ENCODE measurements around the gene MLLT3.

Gene MLLT3

GRCh38 chr9:20418485-20418884, 203.8 kb downstream of the MLLT3 start:
- DNase-seq (ENCODE audit: low read depth, low spot score) = no peak

GRCh38 chr9:20417373-20418080, 204.8 kb downstream of the MLLT3 start:
- DNase-seq (ENCODE audit: low read depth, low spot score) = no peak

DNA sequence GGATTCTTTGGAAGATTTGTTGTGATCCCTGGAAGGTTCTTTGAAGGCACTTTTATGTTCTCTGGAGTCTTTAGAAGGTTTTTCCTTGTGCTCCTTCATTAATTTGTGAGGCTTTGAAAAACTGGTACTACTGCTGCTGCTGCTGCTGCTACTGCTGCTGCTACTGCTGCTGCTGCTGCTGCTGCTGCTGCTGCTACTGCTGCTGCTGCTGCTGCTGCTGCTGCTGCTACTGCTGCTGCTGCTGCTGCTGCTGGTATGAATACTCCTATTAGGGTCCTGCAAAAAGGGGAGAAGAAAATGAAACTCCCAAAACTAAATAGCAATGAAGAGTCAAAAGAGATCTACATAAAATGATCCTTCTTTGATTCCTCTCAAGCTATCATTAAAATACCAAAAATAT, 208.1 kb downstream of the MLLT3 start:
- DNase-seq (ENCODE audit: low read depth, low spot score) = no peak

DNA sequence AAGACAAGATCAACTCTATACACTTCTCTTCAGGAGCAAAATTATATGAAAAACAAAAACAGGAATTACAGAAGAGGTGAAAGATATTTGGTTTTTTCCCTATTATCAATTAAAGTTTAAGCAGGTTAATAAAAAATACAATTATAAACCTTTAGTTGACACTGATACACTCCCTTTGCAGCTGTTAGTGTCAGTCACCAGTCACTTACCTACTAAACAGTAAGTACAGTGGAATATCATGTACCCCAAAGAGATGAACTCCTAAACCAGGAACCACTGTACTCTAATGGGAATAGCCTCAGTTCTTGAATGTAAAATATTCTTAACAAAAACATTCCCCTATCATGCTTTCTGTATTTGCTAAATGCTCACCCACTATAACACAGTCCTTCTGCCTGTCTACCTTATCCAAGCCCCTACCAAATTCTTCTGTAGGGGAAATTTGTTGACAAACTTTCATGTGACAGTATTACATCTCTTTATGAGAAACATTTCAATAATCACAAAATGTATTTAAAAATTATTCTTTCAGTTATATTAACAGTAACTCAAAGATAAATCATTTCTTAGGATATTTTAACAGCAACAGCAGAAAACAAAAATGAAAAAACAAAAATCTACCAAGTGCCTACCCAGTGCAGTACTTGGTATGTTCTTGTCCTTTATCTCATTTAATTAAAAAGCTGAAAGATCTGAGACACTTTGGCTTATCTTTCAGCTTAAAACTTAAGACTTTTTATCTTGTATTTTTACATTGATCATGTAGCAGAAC, 212.8 kb downstream of the MLLT3 start:
- no peak for DNase-seq (ENCODE audit: low read depth, low spot score)

DNA sequence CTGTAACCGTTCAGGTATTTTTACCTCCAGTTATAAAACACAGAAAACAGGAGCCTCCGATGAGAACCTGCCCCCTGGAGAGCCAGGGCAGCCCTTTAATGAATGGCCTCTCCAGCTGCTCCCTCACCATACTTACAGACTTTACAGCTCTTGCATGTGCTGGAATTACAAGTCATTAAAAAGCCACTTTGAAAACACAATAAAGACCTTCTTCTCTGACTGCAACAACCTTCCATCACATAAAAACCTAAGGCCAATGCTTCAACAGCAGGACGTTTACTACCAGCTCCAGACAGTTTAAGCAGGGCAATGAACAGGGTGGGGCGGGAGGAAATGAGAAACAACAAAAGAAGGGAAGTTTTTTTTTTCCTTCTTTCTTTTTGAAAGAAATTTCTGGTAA, 213.8 kb downstream of the MLLT3 start:
- DNase-seq (ENCODE audit: low read depth, low spot score) = peak; percentile 36

DNA sequence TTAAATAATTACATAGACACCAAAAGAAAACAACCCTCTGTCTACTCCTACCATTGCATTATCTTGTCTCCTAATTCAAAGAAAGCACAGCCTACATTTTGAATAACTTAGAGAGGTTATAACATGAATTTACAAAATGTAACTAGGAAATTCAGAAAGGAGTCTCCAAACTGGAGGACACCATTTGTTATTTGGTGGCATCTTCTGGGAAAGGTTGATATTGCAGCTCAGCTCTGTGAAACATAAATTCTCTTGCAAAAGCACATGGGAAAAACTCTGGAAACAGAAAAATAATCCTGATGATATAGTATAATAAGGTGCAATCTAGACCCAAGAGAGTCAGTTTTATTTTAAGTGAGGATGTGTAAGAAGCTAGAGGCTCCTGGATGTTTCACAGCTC, 215.3 kb downstream of the MLLT3 start:
- no peak for DNase-seq (ENCODE audit: low read depth, low spot score)

DNA sequence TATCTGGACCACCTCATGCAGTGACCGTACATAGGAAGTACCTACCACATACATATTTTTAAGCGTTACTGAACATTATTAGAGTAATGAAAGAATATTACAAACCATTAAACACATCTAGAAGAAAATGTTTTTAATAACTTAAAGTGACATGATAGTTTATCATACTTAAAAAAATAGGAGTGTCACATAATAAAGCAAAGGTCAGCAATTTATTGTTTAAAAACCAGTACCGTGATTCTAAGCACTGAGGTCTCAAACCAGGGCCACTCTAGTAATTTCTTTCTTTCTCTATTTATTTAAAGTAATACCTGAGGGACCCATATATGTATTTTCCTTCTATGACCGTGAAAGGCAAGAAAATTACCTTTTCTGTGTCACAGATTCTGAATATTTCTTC, 216.0 kb downstream of the MLLT3 start:
- DNase-seq (ENCODE audit: low read depth, low spot score) = no peak

DNA sequence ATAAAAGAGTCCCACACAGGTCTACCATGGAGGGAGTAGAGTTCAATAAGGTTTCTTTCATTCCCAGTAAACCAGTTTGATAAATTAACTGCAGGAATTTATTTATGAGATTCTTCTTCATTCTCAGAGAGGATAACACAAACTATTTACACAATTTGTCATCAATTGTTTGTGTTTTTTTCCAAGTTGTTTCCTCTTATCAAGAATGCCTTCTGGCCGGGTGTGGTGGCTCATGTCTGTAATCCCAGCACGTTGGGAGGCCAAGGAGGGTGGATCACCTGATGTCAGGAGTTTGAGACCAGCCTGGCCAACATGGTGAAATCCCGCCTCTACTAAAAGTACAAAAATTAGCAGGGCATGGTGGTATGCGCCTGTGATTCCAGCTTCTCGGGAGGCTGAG, 216.7 kb downstream of the MLLT3 start:
- no peak for DNase-seq (ENCODE audit: low read depth, low spot score)

DNA sequence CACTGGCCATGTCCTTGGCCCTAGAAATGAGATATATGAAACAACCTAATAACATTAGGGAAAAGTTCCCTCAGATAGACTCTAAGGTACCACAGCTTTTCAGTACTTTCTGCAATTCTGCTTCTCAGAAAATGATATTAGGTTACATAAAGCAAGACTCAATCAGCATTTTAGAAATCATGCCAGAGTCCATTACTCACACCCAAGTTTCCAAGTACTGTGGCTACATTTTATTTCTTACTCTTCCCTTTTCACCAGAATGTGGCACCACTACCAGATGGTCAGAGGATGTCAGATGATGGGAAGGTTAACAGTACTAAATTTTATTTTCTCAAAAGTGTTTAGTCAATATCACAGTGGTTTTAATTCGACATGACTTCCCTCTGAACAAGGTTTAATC, 217.2 kb downstream of the MLLT3 start:
- DNase-seq (ENCODE audit: low read depth, low spot score) = no peak

- no peak for DNase-seq (ENCODE audit: low read depth, low spot score)
Observed at GRCh38 chr9:20404192-20404813, 218.0 kb downstream of the MLLT3 start.

GRCh38 chr9:20403346-20403745, 219.0 kb downstream of the MLLT3 start:
- no peak for DNase-seq (ENCODE audit: low read depth, low spot score)

DNA sequence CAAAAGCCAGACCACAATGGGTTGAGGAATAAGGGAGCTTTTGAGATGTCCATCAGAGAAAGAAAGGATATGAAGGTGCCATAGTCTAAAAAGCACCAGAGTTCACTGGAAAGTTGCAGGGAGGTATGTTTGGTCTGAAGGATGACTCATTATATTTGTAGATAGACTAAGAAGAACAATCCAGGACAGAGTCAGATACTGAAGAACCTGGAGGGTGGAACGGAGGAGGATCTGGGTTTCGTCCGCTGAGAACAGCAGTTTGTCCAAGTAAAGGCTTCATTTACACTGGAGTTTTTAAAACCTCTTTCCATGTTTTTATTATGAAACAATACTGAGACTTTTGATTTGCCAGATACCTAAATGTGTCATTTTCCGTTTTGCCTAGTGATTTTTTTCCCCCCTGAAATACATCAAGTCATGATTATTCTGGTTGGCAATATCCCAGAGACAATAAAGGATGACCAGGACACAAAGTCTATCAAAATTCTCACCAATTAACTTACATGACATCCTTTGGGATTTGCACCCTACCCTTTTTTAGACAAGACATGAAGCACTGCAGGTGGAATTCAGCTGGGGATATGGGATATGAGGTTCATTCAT, 219.9 kb downstream of the MLLT3 start:
- no peak for DNase-seq (ENCODE audit: low read depth, low spot score)

- DNase-seq (ENCODE audit: low read depth, low spot score) = no peak
Observed at GRCh38 chr9:20398536-20399338, 223.6 kb downstream of the MLLT3 start.

DNA sequence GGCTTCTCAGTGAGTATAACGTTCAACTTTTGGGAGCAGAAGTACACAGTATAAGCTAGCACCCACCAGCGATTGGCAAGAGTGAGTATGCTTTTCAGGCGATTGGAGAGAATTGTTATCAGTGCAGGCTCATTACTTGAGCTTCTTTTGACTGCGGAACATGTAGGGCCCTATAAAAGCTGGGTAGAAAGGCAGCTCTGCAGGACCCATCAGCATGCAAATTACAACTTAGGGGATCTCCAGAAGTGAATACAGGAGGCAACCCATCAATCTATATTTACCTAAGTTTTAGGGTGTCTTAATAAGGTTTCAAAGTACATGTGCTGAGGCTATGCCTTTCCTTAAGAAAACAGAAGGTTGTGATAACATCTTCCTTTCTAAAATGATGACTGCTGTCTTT, 225.0 kb downstream of the MLLT3 start:
- no peak for DNase-seq (ENCODE audit: low read depth, low spot score)

- DNase-seq (ENCODE audit: low read depth, low spot score) = no peak
Observed at GRCh38 chr9:20396509-20396908, 225.8 kb downstream of the MLLT3 start.

- no peak for DNase-seq (ENCODE audit: low read depth, low spot score)
Observed at GRCh38 chr9:20395651-20396050, 226.6 kb downstream of the MLLT3 start.

GRCh38 chr9:20394969-20395368, 227.3 kb downstream of the MLLT3 start:
- no peak for DNase-seq (ENCODE audit: low read depth, low spot score)

DNA sequence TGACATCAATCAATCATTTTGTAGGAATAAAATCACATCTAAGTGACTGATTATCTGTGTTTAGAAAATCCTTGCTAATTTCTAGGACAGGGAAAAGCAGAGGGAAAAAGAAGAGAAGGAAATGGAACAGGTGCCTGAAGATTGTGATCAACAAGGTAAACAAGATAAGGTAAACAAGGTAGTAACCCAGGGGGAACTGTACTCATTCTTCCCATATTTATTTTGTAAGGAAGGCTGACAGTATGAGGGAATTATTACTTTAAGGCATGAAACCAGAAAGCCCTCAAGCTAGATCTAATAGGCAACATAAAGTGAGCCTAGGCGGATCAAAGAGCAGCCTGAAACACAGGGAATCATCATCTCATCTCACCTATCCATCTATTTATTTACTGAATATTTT, 231.1 kb downstream of the MLLT3 start:
- DNase-seq (ENCODE audit: low read depth, low spot score) = no peak

DNA sequence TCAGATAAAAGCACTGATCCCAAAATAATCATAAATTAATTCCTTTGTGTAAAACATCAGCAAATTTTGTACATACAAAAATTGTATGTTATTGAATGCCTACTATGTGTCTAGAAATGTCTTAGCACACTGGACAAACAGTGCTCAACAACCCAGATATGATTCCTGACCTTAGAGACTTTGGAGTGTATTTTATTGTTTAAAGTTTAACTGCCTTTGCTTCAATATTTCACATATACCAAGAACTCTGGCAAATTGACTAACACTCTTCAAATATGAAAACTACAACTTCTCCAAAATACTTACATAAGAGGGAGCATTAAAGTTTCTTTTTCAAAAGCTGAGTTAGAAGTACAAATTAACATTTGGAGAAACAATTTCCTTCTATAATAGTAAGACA, 231.9 kb downstream of the MLLT3 start:
- DNase-seq (ENCODE audit: low read depth, low spot score) = no peak

- no peak for DNase-seq (ENCODE audit: low read depth, low spot score)
Observed at GRCh38 chr9:20387062-20387461, 235.2 kb downstream of the MLLT3 start.

DNA sequence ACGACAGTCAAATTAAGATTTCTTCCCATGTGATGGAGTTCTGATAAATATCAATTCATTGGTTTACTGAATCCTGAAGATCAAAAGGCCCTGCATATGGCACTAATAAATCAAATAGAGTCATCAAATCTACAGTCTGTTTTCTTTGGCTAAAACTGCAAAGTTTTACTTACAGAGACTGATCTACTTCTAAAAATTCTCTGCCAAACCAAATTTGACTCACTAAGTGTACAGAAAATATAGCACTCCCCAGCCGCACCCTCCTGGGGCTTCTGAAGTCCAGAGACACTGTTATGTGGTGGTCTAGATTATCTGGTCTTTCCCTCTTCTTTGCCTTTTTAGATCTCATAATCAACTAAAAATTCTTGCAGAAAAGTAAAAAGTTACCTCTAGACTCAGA, 237.7 kb downstream of the MLLT3 start:
- DNase-seq (ENCODE audit: low read depth, low spot score) = no peak
